ENCODE measurements around the gene GSK3B. TPM values are rescaled to one million over a fixed set of nuclear protein-coding genes. Genes with fewer than 3 reads are reported as not detected.

GSK3B gene
- total RNA-seq, 4 donors from 2014 or later = 34.6 to 65.2 (median 42.6) TPM

GRCh38 chr3:119885746-119886530 is 208.3 kb downstream of the GSK3B start:
- Histone ChIP-seq H3K27ac (no peak overlapping the region), H3K36me3 (no peaks in the 10 kb centered on the region), H3K4me3 (no peak overlapping the region), H3K4me1 (no peaks in the 10 kb centered on the region), H3K27me3 (no peaks in the 10 kb centered on the region), H3K9me3 (peaks cover 0 to 10% (median 0%) of the 10 kb centered on the region in 4 donors)
- no peak for DNase-seq
- no peak for TF ChIP-seq POLR2A (IDR thresholded peaks at IDR 0.05)
- TF ChIP-seq CTCF (IDR thresholded peaks at IDR 0.05) = no peak

- no peaks in the 10 kb centered on the region for H3K4me1 ChIP-seq
- no peak overlapping the region for H3K27ac ChIP-seq
- peaks cover 0 to 10% (median 0%) of the 10 kb centered on the region in 4 donors for H3K9me3 ChIP-seq
- H3K27me3 ChIP-seq = no peaks in the 10 kb centered on the region
- no peak overlapping the region for H3K4me3 ChIP-seq
- H3K36me3 ChIP-seq = peaks cover 0 to 9% (median 0%) of the 10 kb centered on the region in 3 donors
- DNase-seq = no peak
- TF ChIP-seq POLR2A (IDR thresholded peaks at IDR 0.05) (no peak), CTCF (IDR thresholded peaks at IDR 0.05) (no peak)
Measured at GRCh38 chr3:119884161-119884557, 210.1 kb downstream of the GSK3B start.

GRCh38 chr3:119883461-119884160 is 210.6 kb downstream of the GSK3B start:
- TF ChIP-seq POLR2A (IDR thresholded peaks at IDR 0.05) (no peak), CTCF (IDR thresholded peaks at IDR 0.05) (peak in 1 of 6 experiments; percentile 1)
- H3K36me3 ChIP-seq = peaks cover 0 to 9% (median 0%) of the 10 kb centered on the region in 3 donors
- DNase-seq = no peak
- no peaks in the 10 kb centered on the region for H3K4me1 ChIP-seq
- peaks cover 0 to 5% (median 0%) of the 10 kb centered on the region in 4 donors for H3K9me3 ChIP-seq
- H3K27ac ChIP-seq = no peak overlapping the region
- H3K27me3 ChIP-seq = no peaks in the 10 kb centered on the region
- no peak overlapping the region for H3K4me3 ChIP-seq

- H3K27ac ChIP-seq = no peak overlapping the region
- TF ChIP-seq POLR2A (IDR thresholded peaks at IDR 0.05) (no peak), CTCF (IDR thresholded peaks at IDR 0.05) (no peak)
- H3K27me3 ChIP-seq = no peaks in the 10 kb centered on the region
- peaks cover 0 to 9% (median 0%) of the 10 kb centered on the region in 3 donors for H3K36me3 ChIP-seq
- H3K4me3 ChIP-seq = no peak overlapping the region
- DNase-seq = no peak
- H3K9me3 ChIP-seq = no peaks in the 10 kb centered on the region
- no peaks in the 10 kb centered on the region for H3K4me1 ChIP-seq
Measured at GRCh38 chr3:119880966-119881365, 213.3 kb downstream of the GSK3B start.

- Histone ChIP-seq H3K27me3 (no peaks in the 10 kb centered on the region), H3K4me3 (no peak overlapping the region), H3K9me3 (no peaks in the 10 kb centered on the region), H3K36me3 (no peaks in the 10 kb centered on the region), H3K27ac (no peak overlapping the region), H3K4me1 (no peaks in the 10 kb centered on the region)
- no peak for DNase-seq
- TF ChIP-seq POLR2A (IDR thresholded peaks at IDR 0.05) (no peak), CTCF (IDR thresholded peaks at IDR 0.05) (no peak)
Measured at GRCh38 chr3:119873646-119874045, 220.6 kb downstream of the GSK3B start.
